Epithelial cell of esophagus (primary cell): ENCODE measurements around the gene MAB21L4.
"Not testable (repeated sequence)": the region's sequence is repeated elsewhere in the genome, so short reads cannot be mapped to it uniquely, and the experiment has no call there.

Source experiments
- DNase-seq: peaks from one replicate; pipeline ENCODE4 v3.0.0; 2010; ENCODE audit warnings: low read depth
- H3K4me3 ChIP-seq: 2 replicates; pipeline ENCODE4 v1.5.1; 2011; ENCODE audit warnings: mild to moderate bottlenecking, low read length, control low read depth
- CTCF ChIP-seq: IDR thresholded peaks from 2 replicates; pipeline ENCODE4 v1.5.1; 2011; ENCODE audit warnings: low read depth, mild to moderate bottlenecking, low read length, control low read depth, inconsistent platforms; ENCODE audit not compliant: insufficient read depth; ENCODE audit errors: missing control alignments

Gene MAB21L4

GRCh38 chr2:240851078-240851991 is 44.6 kb downstream of the MAB21L4 start:
- DNase-seq: peak; percentile 79
- H3K4me3 ChIP-seq: no peak overlapping the region
- TF ChIP-seq CTCF: peak; percentile 93

GRCh38 chr2:240850756-240851077 is 45.2 kb downstream of the MAB21L4 start:
- no peak for DNase-seq
- no peak overlapping the region for H3K4me3 ChIP-seq
- no peak for TF ChIP-seq CTCF

GRCh38 chr2:240850026-240850425 is 45.9 kb downstream of the MAB21L4 start:
- no peak overlapping the region for H3K4me3 ChIP-seq
- no peak for TF ChIP-seq CTCF
- DNase-seq: no peak

- TF ChIP-seq CTCF: no peak
- H3K4me3 ChIP-seq: no peak overlapping the region
- no peak for DNase-seq
Observed at GRCh38 chr2:240848900-240849680, 46.9 kb downstream of the MAB21L4 start.

GRCh38 chr2:240847817-240848216 is 48.1 kb downstream of the MAB21L4 start:
- TF ChIP-seq CTCF: no peak
- no peak overlapping the region for H3K4me3 ChIP-seq
- DNase-seq: no peak

GRCh38 chr2:240846873-240847595 is 48.9 kb downstream of the MAB21L4 start:
- no peak for TF ChIP-seq CTCF
- H3K4me3 ChIP-seq: no peak overlapping the region
- DNase-seq: no peak

- not testable (repeated sequence) for DNase-seq, H3K4me3 ChIP-seq
Observed at GRCh38 chr2:240846309-240846708, 49.6 kb downstream of the MAB21L4 start.
